H9 (cell line): ENCODE measurements around the gene UNC5C. TPM values are rescaled to one million over a fixed set of nuclear protein-coding genes. Genes with fewer than 3 reads are reported as not detected.
A peak's percentile ranks its signal among the peaks of the same experiment; 100 is the strongest.

Experiments
- DNase-seq: peaks from one replicate; pipeline ENCODE4 v3.0.0-alpha.2; 2017
- H2AFZ ChIP-seq: one replicate; pipeline ENCODE4 v1.6.1; 2013; ENCODE audit warnings: mild to moderate bottlenecking, low read length, control low read depth, moderate library complexity
- H2AK5ac ChIP-seq: 2 replicates; pipeline ENCODE4 v1.6.1; 2013; ENCODE audit warnings: low read length, control low read depth, mixed read lengths; ENCODE audit not compliant: insufficient read length
- H2BK120ac ChIP-seq: one replicate; pipeline ENCODE4 v1.6.1; 2013; ENCODE audit warnings: low read depth, mild to moderate bottlenecking, low read length, control low read depth, inconsistent platforms; ENCODE audit not compliant: poor library complexity, severe bottlenecking
- H2BK12ac ChIP-seq: 2 replicates; pipeline ENCODE4 v1.6.1; 2013; ENCODE audit warnings: low read length, control low read depth, mixed read lengths, low read depth; ENCODE audit not compliant: insufficient read length
- H2BK15ac ChIP-seq: 2 replicates; pipeline ENCODE4 v1.6.1; 2013; ENCODE audit warnings: low read depth, low read length, control low read depth
- H2BK20ac ChIP-seq: one replicate; pipeline ENCODE4 v1.6.1; 2013; ENCODE audit warnings: low read depth, mild to moderate bottlenecking, low read length, control low read depth, inconsistent platforms; ENCODE audit not compliant: poor library complexity, severe bottlenecking
- H2BK5ac ChIP-seq: 2 replicates; pipeline ENCODE4 v1.6.1; 2013; ENCODE audit warnings: low read length, control low read depth, mixed read lengths; ENCODE audit not compliant: insufficient read length
- H3K14ac ChIP-seq: 2 replicates; pipeline ENCODE4 v1.6.1; 2013; ENCODE audit warnings: low read length, control low read depth; ENCODE audit not compliant: insufficient read depth
- H3K18ac ChIP-seq: 2 replicates; pipeline ENCODE4 v1.6.1; 2013; ENCODE audit warnings: low read depth, mild to moderate bottlenecking, mixed read lengths, low read length, control low read depth; ENCODE audit not compliant: insufficient read length
- H3K23ac ChIP-seq: 2 replicates; pipeline ENCODE4 v1.6.1; 2013; ENCODE audit warnings: low read length, control low read depth, mixed read lengths, low read depth; ENCODE audit not compliant: insufficient read length
- H3K23me2 ChIP-seq: 2 replicates; pipeline ENCODE4 v1.6.1; 2013; ENCODE audit warnings: low read depth, mild to moderate bottlenecking, mixed read lengths, low read length, control low read depth; ENCODE audit not compliant: insufficient read length, poor library complexity, severe bottlenecking
- H3K27ac ChIP-seq: 2 replicates; pipeline ENCODE4 v1.5.1; 2013; ENCODE audit warnings: low read length, control low read depth, mixed read lengths, low read depth; ENCODE audit not compliant: insufficient read length
- H3K27me3 ChIP-seq: 2 replicates; pipeline ENCODE4 v1.6.1; 2013; ENCODE audit warnings: low read length, control low read depth, inconsistent platforms; ENCODE audit not compliant: insufficient read depth
- H3K4ac ChIP-seq: 2 replicates; pipeline ENCODE4 v1.6.1; 2013; ENCODE audit warnings: low read depth, mild to moderate bottlenecking, control low read depth, inconsistent platforms, low read length, moderate library complexity
- H3K4me1 ChIP-seq: 2 replicates; pipeline ENCODE4 v1.6.1; 2013; ENCODE audit warnings: low read length, control low read depth, inconsistent platforms; ENCODE audit not compliant: insufficient read depth
- H3K4me2 ChIP-seq: 2 replicates; pipeline ENCODE4 v1.6.1; 2013; ENCODE audit warnings: low read length, control low read depth, mixed read lengths; ENCODE audit not compliant: insufficient read length, insufficient read depth
- H3K56ac ChIP-seq: 2 replicates; pipeline ENCODE4 v1.6.1; 2013; ENCODE audit warnings: low read depth, mild to moderate bottlenecking, mixed read lengths, low read length, control low read depth; ENCODE audit not compliant: insufficient read length
- H3K79me1 ChIP-seq: 2 replicates; pipeline ENCODE4 v1.6.1; 2013; ENCODE audit warnings: low read depth, mild to moderate bottlenecking, moderate library complexity, low read length, control low read depth, inconsistent platforms; ENCODE audit not compliant: insufficient read depth, poor library complexity, severe bottlenecking
- H3K79me2 ChIP-seq: 2 replicates; pipeline ENCODE4 v1.6.1; 2013; ENCODE audit warnings: low read length, control low read depth, inconsistent platforms; ENCODE audit not compliant: insufficient read depth
- H3K9ac ChIP-seq: 2 replicates; pipeline ENCODE4 v1.6.1; 2013; ENCODE audit warnings: low read length, control low read depth, mixed read lengths; ENCODE audit not compliant: insufficient read length; ENCODE audit errors: extremely low read depth
- H3K9me3 ChIP-seq: one replicate; pipeline ENCODE4 v1.6.1; 2013; ENCODE audit warnings: low read depth, low read length, inconsistent platforms; ENCODE audit not compliant: control insufficient read depth
- H3T11ph ChIP-seq: one replicate; pipeline ENCODE4 v1.6.1; 2013; ENCODE audit warnings: mild to moderate bottlenecking, low read length, control low read depth, inconsistent platforms
- H4K20me1 ChIP-seq: one replicate; pipeline ENCODE4 v1.6.1; 2013; ENCODE audit not compliant: control insufficient read depth, insufficient read length, insufficient read depth
- H4K5ac ChIP-seq: 2 replicates; pipeline ENCODE4 v1.6.1; 2013; ENCODE audit warnings: low read depth, mild to moderate bottlenecking, mixed read lengths, low read length, control low read depth; ENCODE audit not compliant: insufficient read length
- H4K8ac ChIP-seq: replicated peaks from 2 replicates; pipeline ENCODE4 v1.6.1; 2013; ENCODE audit warnings: low read length, control low read depth, mixed read lengths, low read depth; ENCODE audit not compliant: insufficient read length
- H4K91ac ChIP-seq: 2 replicates; pipeline ENCODE4 v1.6.1; 2013; ENCODE audit warnings: low read depth, mild to moderate bottlenecking, moderate library complexity, mixed read lengths, low read length, control low read depth; ENCODE audit not compliant: insufficient read length
- H3K27ac Mint-ChIP-seq, 3 experiments: 2 replicates in 2 of 3; 3 replicates in 1 of 3; pipeline ENCODE4 v1.8.0; 2020 to 2021; ENCODE audit warnings: mixed read lengths in 3 of 3, mild to moderate bottlenecking in 1 of 3, moderate library complexity in 1 of 3
- H3K27me3 Mint-ChIP-seq: 2 replicates; pipeline ENCODE4 v1.8.0; 2021; ENCODE audit warnings: low read depth, mild to moderate bottlenecking, moderate library complexity, mixed read lengths
- H3K36me3 Mint-ChIP-seq, 3 experiments: 2 replicates in 2 of 3; 3 replicates in 1 of 3; pipeline ENCODE4 v1.8.0; 2020 to 2021; ENCODE audit warnings: low read depth in 3 of 3, mixed read lengths in 3 of 3; ENCODE audit not compliant: insufficient read depth in 1 of 3
- H3K4me1 Mint-ChIP-seq, 2 experiments: 2 replicates each; pipeline ENCODE4 v1.8.0; 2020; ENCODE audit warnings: mixed read lengths in 2 of 2
- H3K4me3 Mint-ChIP-seq, 2 experiments: 2 replicates in 1 of 2; 3 replicates in 1 of 2; pipeline ENCODE4 v1.8.0; 2020 to 2021; ENCODE audit warnings: mild to moderate bottlenecking in 2 of 2, mixed read lengths in 2 of 2, moderate library complexity in 1 of 2
- H3K9me3 Mint-ChIP-seq, 2 experiments: 2 replicates in 1 of 2; 3 replicates in 1 of 2; pipeline ENCODE4 v1.8.0; 2020; ENCODE audit warnings: mild to moderate bottlenecking in 2 of 2, mixed read lengths in 2 of 2, moderate library complexity in 1 of 2
- whole genome bisulfite sequencing: extraction: QIAGEN DNeasy Blood & Tissue Kit; methylation state at CpG from one replicate; pipeline ENCODE4 v1.1.7; 2013; ENCODE audit warnings: missing lambda C conversion rate, low lambda C conversion rate, mixed read lengths; ENCODE audit not compliant: insufficient read length; ENCODE audit errors: extremely low coverage; 5-methylcytosine and 5-hydroxymethylcytosine counted together
- total RNA-seq: library from RNA; stranded (reverse); gene quantifications from 2 replicates; pipeline ENCODE4 v1.2.1, GENCODE V29; 2021
- TF ChIP-seq, protein P1 (sequence below): fragments of 200-600 bp; sonication (generic); conservative IDR thresholded peaks from 3 replicates; pipeline ENCODE4 v1.8.0; 2021; ENCODE audit warnings: antibody characterized with exemption, mild to moderate bottlenecking

UNC5C gene
- total RNA-seq, 1 experiment from 2014 or later: not detected

DNA sequence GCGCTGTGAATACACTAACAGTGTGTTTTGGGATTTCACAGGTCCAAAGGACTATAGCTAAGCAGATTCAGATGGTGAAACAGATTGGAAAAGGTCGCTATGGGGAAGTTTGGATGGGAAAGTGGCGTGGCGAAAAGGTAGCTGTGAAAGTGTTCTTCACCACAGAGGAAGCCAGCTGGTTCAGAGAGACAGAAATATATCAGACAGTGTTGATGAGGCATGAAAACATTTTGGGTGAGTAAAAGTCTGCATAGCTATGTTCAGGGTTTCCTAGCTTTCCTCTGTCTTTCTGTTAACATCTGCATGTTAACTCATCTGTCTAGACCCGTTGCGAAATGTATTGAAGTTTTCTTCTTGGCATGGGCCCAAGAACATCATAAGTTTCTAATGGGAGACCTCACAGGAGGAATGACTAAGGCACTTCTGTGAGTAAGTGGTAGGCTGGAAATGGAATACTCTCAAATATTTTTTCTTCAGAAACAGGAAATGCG is 418.9 kb downstream of the UNC5C start:
- no peaks in the 10 kb centered on the region; a peak in 1 of 7 replicates for H3K36me3 Mint-ChIP-seq
- H3K4me3 Mint-ChIP-seq: no peak overlapping the region
- Histone ChIP-seq H3K4me2 (no peak overlapping the region), H3K56ac (no peak overlapping the region), H3K14ac (no peak overlapping the region), H3K4ac (no peak overlapping the region), H3K27me3 (no peaks in the 10 kb centered on the region), H2BK120ac (no peak overlapping the region), H4K8ac (no peak overlapping the region), H2BK12ac (no peak overlapping the region), H3K27ac (no peak overlapping the region), H3K23ac (peak overlapping the region; percentile 49), H3K79me1 (no peaks in the 10 kb centered on the region), H3K9me3 (no peaks in the 10 kb centered on the region), H3K9ac (no peak overlapping the region), H3K79me2 (no peaks in the 10 kb centered on the region), H3K4me1 (no peaks in the 10 kb centered on the region), H2AK5ac (no peak overlapping the region), H3K18ac (no peak overlapping the region), H3K23me2 (no peaks in the 10 kb centered on the region), H2AFZ (no peak overlapping the region), H3T11ph (no peak overlapping the region), H2BK15ac (no peak overlapping the region), H4K20me1 (no peaks in the 10 kb centered on the region), H2BK20ac (no peak overlapping the region), H4K91ac (no peak overlapping the region), H2BK5ac (no peak overlapping the region), H4K5ac (no peak overlapping the region)
- no CpG with 5 or more reads among the region's 7 CpGs for WGBS
- no peaks in the 10 kb centered on the region for H3K27me3 Mint-ChIP-seq
- TF ChIP-seq, protein P1, sequence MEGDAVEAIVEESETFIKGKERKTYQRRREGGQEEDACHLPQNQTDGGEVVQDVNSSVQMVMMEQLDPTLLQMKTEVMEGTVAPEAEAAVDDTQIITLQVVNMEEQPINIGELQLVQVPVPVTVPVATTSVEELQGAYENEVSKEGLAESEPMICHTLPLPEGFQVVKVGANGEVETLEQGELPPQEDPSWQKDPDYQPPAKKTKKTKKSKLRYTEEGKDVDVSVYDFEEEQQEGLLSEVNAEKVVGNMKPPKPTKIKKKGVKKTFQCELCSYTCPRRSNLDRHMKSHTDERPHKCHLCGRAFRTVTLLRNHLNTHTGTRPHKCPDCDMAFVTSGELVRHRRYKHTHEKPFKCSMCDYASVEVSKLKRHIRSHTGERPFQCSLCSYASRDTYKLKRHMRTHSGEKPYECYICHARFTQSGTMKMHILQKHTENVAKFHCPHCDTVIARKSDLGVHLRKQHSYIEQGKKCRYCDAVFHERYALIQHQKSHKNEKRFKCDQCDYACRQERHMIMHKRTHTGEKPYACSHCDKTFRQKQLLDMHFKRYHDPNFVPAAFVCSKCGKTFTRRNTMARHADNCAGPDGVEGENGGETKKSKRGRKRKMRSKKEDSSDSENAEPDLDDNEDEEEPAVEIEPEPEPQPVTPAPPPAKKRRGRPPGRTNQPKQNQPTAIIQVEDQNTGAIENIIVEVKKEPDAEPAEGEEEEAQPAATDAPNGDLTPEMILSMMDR: no peak
- no peaks in the 10 kb centered on the region for H3K4me1 Mint-ChIP-seq
- no peak for DNase-seq
- H3K27ac Mint-ChIP-seq: no peak overlapping the region
- peaks cover 2 to 6% of the 10 kb centered on the region in 2 experiments; a peak in 2 of 5 replicates for H3K9me3 Mint-ChIP-seq
